HEK293 (cell line): ENCODE measurements around the gene PDE4B.

Source experiments
- ATF2 ChIP-seq: fragments of 450-650 bp; formaldehyde crosslinking; IDR thresholded peaks from 2 replicates; pipeline ENCODE4 v1.5.1; 2016; ENCODE audit warnings: missing biosample characterization, missing genetic modification characterization, low read depth
- GFI1B ChIP-seq: fragments of 450-650 bp; formaldehyde crosslinking; IDR thresholded peaks from 2 replicates; pipeline ENCODE4 v1.5.1; 2016; ENCODE audit warnings: missing biosample characterization, missing genetic modification characterization
- HOXC10 ChIP-seq: sonication (generic); formaldehyde crosslinking; IDR thresholded peaks from 2 replicates; pipeline ENCODE4 v1.8.1; 2023; ENCODE audit warnings: mild to moderate bottlenecking, missing genetic modification reagents
- HOXD13 ChIP-seq: sonication (generic); formaldehyde crosslinking; IDR thresholded peaks from 2 replicates; pipeline ENCODE4 v1.8.0; 2022; ENCODE audit warnings: missing genetic modification reagents, borderline replicate concordance
- MYNN ChIP-seq: fragments of 450-650 bp; formaldehyde crosslinking; IDR thresholded peaks from 2 replicates; pipeline ENCODE4 v1.5.1; 2016; ENCODE audit warnings: missing biosample characterization, missing genetic modification characterization, borderline replicate concordance
- PRDM2 ChIP-seq: fragments of 450-650 bp; formaldehyde crosslinking; IDR thresholded peaks from 2 replicates; pipeline ENCODE4 v1.5.1; 2016; ENCODE audit warnings: missing biosample characterization, missing genetic modification characterization, borderline replicate concordance
- SALL2 ChIP-seq: fragments of 450-650 bp; formaldehyde crosslinking; IDR thresholded peaks from 2 replicates; pipeline ENCODE4 v1.5.0; 2017; ENCODE audit warnings: missing biosample characterization, mild to moderate bottlenecking, missing genetic modification characterization, borderline replicate concordance
- SCRT2 ChIP-seq: fragments of 450-650 bp; formaldehyde crosslinking; IDR thresholded peaks from 2 replicates; pipeline ENCODE4 v1.5.1; 2016; ENCODE audit warnings: missing biosample characterization, missing genetic modification characterization
- TRIM28 ChIP-seq: IDR thresholded peaks from 2 replicates; pipeline ENCODE4 v1.6.1; 2011; ENCODE audit warnings: low read length, control low read depth, borderline replicate concordance
- YY1 ChIP-seq: fragments of 450-650 bp; formaldehyde crosslinking; IDR thresholded peaks from 2 replicates; pipeline ENCODE4 v1.5.1; 2018; ENCODE audit warnings: missing biosample characterization, missing genetic modification characterization
- ZBTB17 ChIP-seq: fragments of 450-650 bp; formaldehyde crosslinking; IDR thresholded peaks from 2 replicates; pipeline ENCODE4 v1.5.1; 2016; ENCODE audit warnings: missing biosample characterization, missing genetic modification characterization
- ZBTB44 ChIP-seq: fragments of 450-650 bp; IDR thresholded peaks from 2 replicates; pipeline ENCODE4 v1.5.1; 2018; ENCODE audit warnings: missing biosample characterization, mild to moderate bottlenecking, missing genetic modification characterization
- ZNF138 ChIP-seq: fragments of 450-650 bp; formaldehyde crosslinking; IDR thresholded peaks from 2 replicates; pipeline ENCODE4 v1.5.1; 2016; ENCODE audit warnings: missing biosample characterization, missing genetic modification characterization, borderline replicate concordance
- ZNF140 ChIP-seq: fragments of 450-650 bp; formaldehyde crosslinking; IDR thresholded peaks from 2 replicates; pipeline ENCODE4 v1.5.1; 2016; ENCODE audit warnings: missing biosample characterization, missing genetic modification characterization
- ZNF18 ChIP-seq: fragments of 450-650 bp; formaldehyde crosslinking; IDR thresholded peaks from 2 replicates; pipeline ENCODE4 v1.5.1; 2016; ENCODE audit warnings: missing biosample characterization, missing genetic modification characterization
- ZNF214 ChIP-seq: fragments of 450-650 bp; formaldehyde crosslinking; IDR thresholded peaks from 2 replicates; pipeline ENCODE4 v1.5.1; 2017; ENCODE audit warnings: missing biosample characterization, mild to moderate bottlenecking, missing genetic modification characterization, borderline replicate concordance
- ZNF274 ChIP-seq, 2 experiments: fragments of 200-500 bp in 1 of 2; fragments of 450-650 bp in 1 of 2; sonication (Bioruptor generic) in 1 of 2; formaldehyde crosslinking in 1 of 2; IDR thresholded peaks; 2 replicates each; pipeline versions ENCODE4 v1.5.1 to v1.6.1; 2014 to 2016; ENCODE audit warnings: borderline replicate concordance in 1 of 2, inconsistent platforms in 1 of 2, low read length in 1 of 2, missing biosample characterization in 1 of 2, missing genetic modification characterization in 1 of 2
- ZNF341 ChIP-seq: fragments of 450-650 bp; formaldehyde crosslinking; IDR thresholded peaks from 2 replicates; pipeline ENCODE4; 2016; ENCODE audit warnings: low read depth, missing biosample characterization, missing genetic modification characterization
- ZNF37A ChIP-seq: fragments of 450-650 bp; IDR thresholded peaks from 2 replicates; pipeline ENCODE4 v1.5.1; 2018; ENCODE audit warnings: missing biosample characterization, missing genetic modification characterization
- ZNF391 ChIP-seq: fragments of 450-650 bp; formaldehyde crosslinking; IDR thresholded peaks from 2 replicates; pipeline ENCODE4 v1.5.1; 2016; ENCODE audit warnings: low read depth, missing biosample characterization, missing genetic modification characterization, borderline replicate concordance
- ZNF529 ChIP-seq: fragments of 450-650 bp; formaldehyde crosslinking; IDR thresholded peaks from 2 replicates; pipeline ENCODE4 v1.5.1; 2017; ENCODE audit warnings: missing genetic modification characterization, missing biosample characterization; ENCODE audit not compliant: insufficient replicate concordance
- ZNF548 ChIP-seq: fragments of 450-650 bp; formaldehyde crosslinking; IDR thresholded peaks from 2 replicates; pipeline ENCODE4 v1.5.1; 2016; ENCODE audit warnings: missing biosample characterization, missing genetic modification characterization
- ZNF549 ChIP-seq: fragments of 450-650 bp; IDR thresholded peaks from 2 replicates; pipeline ENCODE4 v1.5.1; 2018; ENCODE audit warnings: missing biosample characterization, missing genetic modification characterization, mild to moderate bottlenecking, inconsistent platforms, moderate library complexity
- ZNF76 ChIP-seq: fragments of 450-650 bp; formaldehyde crosslinking; IDR thresholded peaks from 2 replicates; pipeline ENCODE4; 2016; ENCODE audit warnings: low read depth, missing biosample characterization, missing genetic modification characterization, borderline replicate concordance
- ZNF791 ChIP-seq: fragments of 450-650 bp; formaldehyde crosslinking; IDR thresholded peaks from 2 replicates; pipeline ENCODE4 v1.5.1; 2016; ENCODE audit warnings: missing biosample characterization, missing genetic modification characterization
- ZSCAN18 ChIP-seq: fragments of 450-650 bp; formaldehyde crosslinking; IDR thresholded peaks from 2 replicates; pipeline ENCODE4 v1.5.1; 2016; ENCODE audit warnings: missing biosample characterization, missing genetic modification characterization
- ZXDB ChIP-seq: fragments of 450-650 bp; formaldehyde crosslinking; IDR thresholded peaks from 2 replicates; pipeline ENCODE4 v1.5.1; 2016; ENCODE audit warnings: missing biosample characterization, missing genetic modification characterization

The PDE4B gene

GRCh38 chr1:66331658-66332547 is 539.2 kb downstream of the PDE4B start (continued):
- TF ChIP-seq HOXC10 (no peak), ZNF791 (tag by site-specific recombination) (no peak), MYNN (tag by site-specific recombination) (no peak), ZNF549 (tag by site-specific recombination) (no peak), ZNF548 (no peak), ZNF18 (no peak), GFI1B (tag by site-specific recombination) (peak; percentile 49; the same call in 1 of the 2 replicates), ZNF76 (no peak), ZXDB (tag by site-specific recombination) (no peak; the same call in none of the 2 replicates), ZBTB44 (tag by site-specific recombination) (peak; percentile 87), ZBTB17 (tag by site-specific recombination) (peak; percentile 89), YY1 (no peak), ZNF37A (tag by site-specific recombination) (no peak), ATF2 (tag by site-specific recombination) (peak; percentile 74), HOXD13 (CRISPR knock-in tag) (no peak), ZNF140 (tag by site-specific recombination) (no peak), ZNF214 (no peak), ZNF274 (IDR thresholded peaks at IDR 0.05; ENCODE audit: low read length) (no peak), ZNF274 (tag by site-specific recombination; IDR thresholded peaks at IDR 0.05; ENCODE audit: borderline replicate concordance) (no peak), ZNF341 (tag by site-specific recombination) (peak; percentile 35; the same call in 1 of the 2 replicates), ZNF391 (no peak), TRIM28 (peak; percentile 54; the same call in 1 of the 2 replicates), SCRT2 (tag by site-specific recombination) (no peak), ZSCAN18 (tag by site-specific recombination) (no peak), PRDM2 (tag by site-specific recombination) (no peak), ZNF529 (tag by site-specific recombination) (no peak), SALL2 (tag by site-specific recombination) (no peak), ZNF138 (tag by site-specific recombination) (no peak)
